ENCODE results near the gene AQR.

GRCh38 chr15:34933432-34933975 is 36.0 kb downstream of the AQR start:
- TF ChIP-seq FOXA1 (IDR thresholded peaks at IDR 0.05) (no peak), NFRKB (IDR thresholded peaks at IDR 0.05) (no peak), FOXM1 (IDR thresholded peaks at IDR 0.05; ENCODE audit: borderline replicate concordance) (no peak), ELF4 (IDR thresholded peaks at IDR 0.05) (no peak)
